ENCODE results near the gene COX6A2. TPM values are rescaled to one million over a fixed set of nuclear protein-coding genes. Genes with fewer than 3 reads are reported as not detected.

Gene COX6A2
- total and polyA plus RNA-seq, 2 experiments from 2014 or later, result 6.0 TPM; not detected in 1

DNA sequence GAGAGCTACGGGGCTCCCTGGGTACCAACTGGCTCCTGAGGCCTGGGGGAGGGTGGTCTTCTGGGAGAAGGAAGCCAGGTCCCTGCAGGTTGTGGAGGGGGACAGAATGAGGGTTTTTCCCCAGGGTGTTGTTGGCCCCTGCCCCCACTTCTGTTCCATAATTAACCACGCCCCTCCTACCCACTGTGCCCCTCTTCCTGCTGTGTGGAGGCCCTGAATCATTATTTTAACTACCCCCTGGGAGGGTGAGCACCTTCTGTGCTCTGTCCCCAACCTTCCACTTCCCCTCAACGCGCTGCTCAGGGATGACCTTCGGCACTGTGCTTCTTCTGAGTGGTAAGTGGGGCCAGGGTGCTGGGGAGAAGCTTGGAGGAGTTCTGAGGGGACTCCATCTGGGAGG is 35.1 kb downstream of the COX6A2 start, which contains the start of gene ITGAD (continued):
- TF ChIP-seq, protein P1, sequence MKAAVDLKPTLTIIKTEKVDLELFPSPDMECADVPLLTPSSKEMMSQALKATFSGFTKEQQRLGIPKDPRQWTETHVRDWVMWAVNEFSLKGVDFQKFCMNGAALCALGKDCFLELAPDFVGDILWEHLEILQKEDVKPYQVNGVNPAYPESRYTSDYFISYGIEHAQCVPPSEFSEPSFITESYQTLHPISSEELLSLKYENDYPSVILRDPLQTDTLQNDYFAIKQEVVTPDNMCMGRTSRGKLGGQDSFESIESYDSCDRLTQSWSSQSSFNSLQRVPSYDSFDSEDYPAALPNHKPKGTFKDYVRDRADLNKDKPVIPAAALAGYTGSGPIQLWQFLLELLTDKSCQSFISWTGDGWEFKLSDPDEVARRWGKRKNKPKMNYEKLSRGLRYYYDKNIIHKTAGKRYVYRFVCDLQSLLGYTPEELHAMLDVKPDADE (IDR thresholded peaks at IDR 0.05), result no peak
- TF ChIP-seq NANOG (IDR thresholded peaks at IDR 0.05; ENCODE audit: borderline replicate concordance) (no peak), REST (IDR thresholded peaks at IDR 0.05; ENCODE audit: unreplicated experiment) (no peak), STAT1 (IDR thresholded peaks at IDR 0.05; ENCODE audit: unreplicated experiment) (no peak), EZH2phosphoT487 (IDR thresholded peaks at IDR 0.05; ENCODE audit: unreplicated experiment) (no peak), ZNF114 (CRISPR knock-in tag; IDR thresholded peaks at IDR 0.05) (no peak), ZNF331 (CRISPR knock-in tag; IDR thresholded peaks at IDR 0.05; ENCODE audit: low read depth) (no peak)
- TF ChIP-seq, protein P2, sequence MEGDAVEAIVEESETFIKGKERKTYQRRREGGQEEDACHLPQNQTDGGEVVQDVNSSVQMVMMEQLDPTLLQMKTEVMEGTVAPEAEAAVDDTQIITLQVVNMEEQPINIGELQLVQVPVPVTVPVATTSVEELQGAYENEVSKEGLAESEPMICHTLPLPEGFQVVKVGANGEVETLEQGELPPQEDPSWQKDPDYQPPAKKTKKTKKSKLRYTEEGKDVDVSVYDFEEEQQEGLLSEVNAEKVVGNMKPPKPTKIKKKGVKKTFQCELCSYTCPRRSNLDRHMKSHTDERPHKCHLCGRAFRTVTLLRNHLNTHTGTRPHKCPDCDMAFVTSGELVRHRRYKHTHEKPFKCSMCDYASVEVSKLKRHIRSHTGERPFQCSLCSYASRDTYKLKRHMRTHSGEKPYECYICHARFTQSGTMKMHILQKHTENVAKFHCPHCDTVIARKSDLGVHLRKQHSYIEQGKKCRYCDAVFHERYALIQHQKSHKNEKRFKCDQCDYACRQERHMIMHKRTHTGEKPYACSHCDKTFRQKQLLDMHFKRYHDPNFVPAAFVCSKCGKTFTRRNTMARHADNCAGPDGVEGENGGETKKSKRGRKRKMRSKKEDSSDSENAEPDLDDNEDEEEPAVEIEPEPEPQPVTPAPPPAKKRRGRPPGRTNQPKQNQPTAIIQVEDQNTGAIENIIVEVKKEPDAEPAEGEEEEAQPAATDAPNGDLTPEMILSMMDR (conservative IDR thresholded peaks at IDR 0.05; ENCODE audit: low read depth in 2 of 2), result no peak

- Histone ChIP-seq H3K36me3 (ENCODE audit: insufficient read depth) (no peaks in the 10 kb centered on the region), H3K27me3 (ENCODE audit: insufficient read depth) (no peaks in the 10 kb centered on the region), H3K79me2 (replicated peaks; ENCODE audit: insufficient read depth) (no peaks in the 10 kb centered on the region), H3F3A (replicated peaks; ENCODE audit: low read depth) (no peaks in the 10 kb centered on the region), H3K9me2 (ENCODE audit: insufficient read depth) (no peaks in the 10 kb centered on the region), H3K4me1 (ENCODE audit: insufficient read depth) (no peaks in the 10 kb centered on the region), H4K20me1 (replicated peaks; ENCODE audit: insufficient read depth) (no peaks in the 10 kb centered on the region), H3K4me2 (no peak overlapping the region), H2AFZ (no peak overlapping the region), H3K4me3 (no peak overlapping the region), H3K27ac (ENCODE audit: low read depth) (no peak overlapping the region)
- Mint-ChIP-seq H3K27ac (no peak overlapping the region), H3K4me3 (no peak overlapping the region), H3K4me1 (peaks cover 7% of the 10 kb centered on the region; the same call in 2 of the 3 replicates), H3K36me3 (ENCODE audit: low read depth) (no peaks in the 10 kb centered on the region), H3K9me3 (peaks cover 4% of the 10 kb centered on the region; the same call in 2 of the 3 replicates), H3K27me3 (ENCODE audit: insufficient read depth, low read depth, poor library complexity) (peaks cover 6% of the 10 kb centered on the region)
- DNase-seq (ENCODE audit: low spot score), result no peak
- ATAC-seq, result no peak
- TF ChIP-seq, protein P1 (IDR thresholded peaks at IDR 0.05), result no peak
- no peak for TF ChIP-seq CREB1 (CRISPR knock-in tag; IDR thresholded peaks at IDR 0.05; ENCODE audit: low read depth)
- no peak for TF ChIP-seq POLR2AphosphoS5 (IDR thresholded peaks at IDR 0.05; ENCODE audit: low read depth)
- TF ChIP-seq REST (IDR thresholded peaks at IDR 0.05; ENCODE audit: unreplicated experiment), result no peak
- no peak for TF ChIP-seq ZNF331 (CRISPR knock-in tag; IDR thresholded peaks at IDR 0.05; ENCODE audit: low read depth)
- no peak for TF ChIP-seq EZH2phosphoT487 (IDR thresholded peaks at IDR 0.05; ENCODE audit: unreplicated experiment)
- no peak for TF ChIP-seq ZNF114 (CRISPR knock-in tag; IDR thresholded peaks at IDR 0.05)
- no peak for TF ChIP-seq STAT1 (IDR thresholded peaks at IDR 0.05; ENCODE audit: unreplicated experiment)
- TF ChIP-seq, protein P2 (conservative IDR thresholded peaks at IDR 0.05; ENCODE audit: low read depth in 2 of 2), result no peak
- no peak for TF ChIP-seq NANOG (IDR thresholded peaks at IDR 0.05; ENCODE audit: borderline replicate concordance)
- TF ChIP-seq EZH2 (IDR thresholded peaks at IDR 0.05; ENCODE audit: low read depth, unreplicated experiment), result no peak
- TF ChIP-seq JUNB (IDR thresholded peaks at IDR 0.05; ENCODE audit: unreplicated experiment), result no peak
Observed at GRCh38 chr16:31390504-31391041, 37.6 kb downstream of the COX6A2 start.

All from GM23338 (cell line).